Urothelium cell line (cell line): ENCODE results near the gene MYLK3.

Source experiments
- DNase-seq: peaks from one replicate; pipeline ENCODE4 v3.0.0; 2011; ENCODE audit warnings: low spot score, mixed read lengths
- FAIRE-seq: peaks from 2 replicates; lab custom pipeline; 2011; peaks lifted over from hg19 to GRCh38; lab: Jason Lieb, UNC

Gene MYLK3

GRCh38 chr16:46728806-46729205 lies 19.3 kb downstream of the MYLK3 start:
- peak; percentile 53 for FAIRE-seq
- DNase-seq, result no peak

GRCh38 chr16:46727630-46728029 lies 20.5 kb downstream of the MYLK3 start:
- FAIRE-seq (no peak), DNase-seq (no peak)

GRCh38 chr16:46727184-46727583 lies 21.0 kb downstream of the MYLK3 start:
- DNase-seq (no peak), FAIRE-seq (no peak)

GRCh38 chr16:46721885-46722284 lies 26.3 kb downstream of the MYLK3 start:
- no peak for FAIRE-seq
- DNase-seq, result no peak

- no peak for DNase-seq
- FAIRE-seq, result no peak
Observed at GRCh38 chr16:46720619-46721018, 27.5 kb downstream of the MYLK3 start.

- FAIRE-seq, result no peak
Observed at GRCh38 chr16:46719528-46719927, 28.6 kb downstream of the MYLK3 start.

GRCh38 chr16:46718214-46718613 lies 29.9 kb downstream of the MYLK3 start:
- DNase-seq (no peak), FAIRE-seq (no peak)

More at GRCh38 chr16:46719528-46719927, 28.6 kb downstream of the MYLK3 start:
- DNase-seq, result no peak

GRCh38 chr16:46717692-46718091 lies 30.5 kb downstream of the MYLK3 start:
- DNase-seq, result no peak
- FAIRE-seq, result no peak

GRCh38 chr16:46715769-46716305 lies 32.3 kb downstream of the MYLK3 start:
- DNase-seq, result no peak
- FAIRE-seq, result no peak

- FAIRE-seq (no peak), DNase-seq (no peak)
Observed at GRCh38 chr16:46714797-46715591, 33.1 kb downstream of the MYLK3 start.

- DNase-seq, result no peak
- no peak for FAIRE-seq
Observed at GRCh38 chr16:46713634-46714033, 34.5 kb downstream of the MYLK3 start.

- no peak for DNase-seq
- FAIRE-seq, result no peak
Observed at GRCh38 chr16:46712911-46713310, 35.2 kb downstream of the MYLK3 start.

GRCh38 chr16:46711106-46712058 lies 36.8 kb downstream of the MYLK3 start:
- FAIRE-seq (no peak), DNase-seq (no peak)

GRCh38 chr16:46709469-46710005 lies 38.6 kb downstream of the MYLK3 start:
- FAIRE-seq, result no peak
- no peak for DNase-seq

GRCh38 chr16:46706642-46707041 lies 41.5 kb downstream of the MYLK3 start:
- FAIRE-seq (no peak), DNase-seq (no peak)

- DNase-seq (no peak), FAIRE-seq (no peak)
Observed at GRCh38 chr16:46702030-46702429, 46.1 kb downstream of the MYLK3 start.

- DNase-seq, result no peak
Observed at GRCh38 chr16:46701615-46702014, 46.5 kb downstream of the MYLK3 start.

GRCh38 chr16:46700048-46700447 lies 48.1 kb downstream of the MYLK3 start:
- FAIRE-seq (no peak), DNase-seq (no peak)

More at GRCh38 chr16:46701615-46702014, 46.5 kb downstream of the MYLK3 start:
- FAIRE-seq, result no peak

- FAIRE-seq (no peak), DNase-seq (no peak)
Observed at GRCh38 chr16:46696957-46697356, 51.2 kb downstream of the MYLK3 start.

- FAIRE-seq, result no peak
- DNase-seq, result no peak
Observed at GRCh38 chr16:46695937-46696336, 52.2 kb downstream of the MYLK3 start.

- FAIRE-seq, result no peak
- DNase-seq, result no peak
Observed at GRCh38 chr16:46693598-46693997, 54.5 kb downstream of the MYLK3 start.
